AG04450 (cell line): Measurements from ENCODE around the gene SUMO2. TPM values are rescaled to one million over a fixed set of nuclear protein-coding genes. Genes with fewer than 3 reads are reported as not detected.
"Not testable (repeated sequence)": the region's sequence is repeated elsewhere in the genome, so short reads cannot be mapped to it uniquely, and the experiment has no call there.

Source experiments
- CTCF ChIA-PET: fragments of 300-600, 350-600 bp; formaldehyde crosslinking; extraction: SDS; loops from one replicate; lab custom pipeline; 2022; ENCODE audit warnings: antibody characterized with exemption, inconsistent platforms; lab: Charles Lee
- POLR2A ChIA-PET: fragments of 350-600 bp; formaldehyde crosslinking; extraction: SDS; loops from one replicate; lab custom pipeline; 2021; ENCODE audit warnings: antibody characterized with exemption, inconsistent platforms; lab: Yijun Ruan, JAX
- DNase-seq: peaks from one replicate; pipeline ENCODE4 v3.0.0-alpha.2; 2011; ENCODE audit warnings: low read depth, low spot score
- H3K27ac ChIP-seq: one replicate; pipeline ENCODE4 v1.5.1; 2012; ENCODE audit warnings: low read depth, low read length, control low read depth
- H3K27me3 ChIP-seq: one replicate; pipeline ENCODE4 v1.6.0; 2012; ENCODE audit warnings: low read length; ENCODE audit not compliant: control insufficient read depth, insufficient read depth
- H3K4me3 ChIP-seq: 2 replicates; pipeline ENCODE4 v1.5.1; 2011; ENCODE audit warnings: mild to moderate bottlenecking, low read depth, low read length, control low read depth
- H3K9me3 ChIP-seq: 2 replicates; pipeline ENCODE4 v1.5.1; 2012; ENCODE audit warnings: low read length; ENCODE audit not compliant: control insufficient read depth, insufficient read depth
- CTCF ChIP-seq: IDR thresholded peaks from 2 replicates; pipeline ENCODE4 v1.5.1; 2011; ENCODE audit warnings: low read depth, low read length, control low read depth, inconsistent platforms
- polyA plus RNA-seq: library from polyadenylated mRNA; depleted of rRNA; stranded (reverse); fragments of >200 nt; gene quantifications from 2 replicates; pipeline ENCODE4 v1.2.3, GENCODE V29; 2011

Gene SUMO2
- polyA plus RNA-seq, 1 experiment, result 439 TPM

- TF ChIP-seq CTCF, result peak; percentile 67
- no peak for DNase-seq
- ChIA-PET CTCF (interaction anchor here (0.5 to 5.2 kb wide), 20 partner anchors 8 to 173 kb away, joined by 3 to 67 read pairs (median 4); no protein-coding TSS in a partner anchor), POLR2A (interaction anchor here (0.6 to 2.2 kb wide), 7 partner anchors 15 to 118 kb away, joined by 3 to 12 read pairs (median 5); partner anchors contain the start of genes JPT1 and MRPL58)
- Histone ChIP-seq H3K9me3 (no peaks in the 10 kb centered on the region; the same call in 1 of the 2 replicates), H3K4me3 (peak overlapping the region; percentile 75), H3K27me3 (no peaks in the 10 kb centered on the region), H3K27ac (peak overlapping the region; percentile 78)
Measured at GRCh38 chr17:75130632-75131277, 52.0 kb downstream of the SUMO2 start.

GRCh38 chr17:75130059-75130631, 52.6 kb downstream of the SUMO2 start:
- Histone ChIP-seq H3K4me3 (peak overlapping the region; percentile 75), H3K27ac (no peak overlapping the region), H3K27me3 (no peaks in the 10 kb centered on the region), H3K9me3 (no peaks in the 10 kb centered on the region; the same call in 1 of the 2 replicates)
- ChIA-PET CTCF (interaction anchor here (0.5 to 5.2 kb wide), 13 partner anchors 9 to 151 kb away, joined by 3 to 67 read pairs (median 5); no protein-coding TSS in a partner anchor), POLR2A (interaction anchor here (0.6 to 2.2 kb wide), 3 partner anchors 16 to 118 kb away, joined by 4 to 12 read pairs (median 7); partner anchors contain the start of gene MRPL58)
- TF ChIP-seq CTCF, result no peak
- DNase-seq, result no peak

- no peak for TF ChIP-seq CTCF
- H3K4me3 ChIP-seq, result no peak overlapping the region
- no peaks in the 10 kb centered on the region; the same call in 1 of the 2 replicates for H3K9me3 ChIP-seq
- no peak for DNase-seq
- no peaks in the 10 kb centered on the region for H3K27me3 ChIP-seq
- CTCF ChIA-PET, result interaction anchor here (0.6 to 5.2 kb wide), 3 partner anchors 9 to 151 kb away, joined by 4 to 67 read pairs (median 23); no protein-coding TSS in a partner anchor
- POLR2A ChIA-PET, result no interaction called here
- H3K27ac ChIP-seq, result no peak overlapping the region
Measured at GRCh38 chr17:75129576-75129975, 53.2 kb downstream of the SUMO2 start.

GRCh38 chr17:75128694-75129505, 53.9 kb downstream of the SUMO2 start:
- ChIA-PET POLR2A (no interaction called here), CTCF (interaction anchor here (2.1 to 5.2 kb wide), 2 partner anchors 13 to 15 kb away, joined by 13 to 67 read pairs; no protein-coding TSS in a partner anchor)
- peaks cover 5% of the 10 kb centered on the region; the same call in 1 of the 2 replicates for H3K9me3 ChIP-seq
- no peak for TF ChIP-seq CTCF
- H3K27me3 ChIP-seq, result no peaks in the 10 kb centered on the region
- no peak overlapping the region for H3K4me3 ChIP-seq
- no peak overlapping the region for H3K27ac ChIP-seq
- no peak for DNase-seq

- DNase-seq, H3K9me3 ChIP-seq, H3K27ac ChIP-seq, H3K4me3 ChIP-seq, POLR2A ChIA-PET, H3K27me3 ChIP-seq: not testable (repeated sequence)
- CTCF ChIA-PET, result interaction anchor here (2.1 kb wide), 1 partner anchor 14 kb away, joined by 13 read pairs; no protein-coding TSS in a partner anchor
Measured at GRCh38 chr17:75127936-75128335, 54.8 kb downstream of the SUMO2 start.
